Activated naive CD8-positive, alpha-beta T cell treated with anti-CD3 and anti-CD28 coated beads, Interleukin-2, amount 10 ng/mL, durations not matched to agents 7 days and 5 days (primary cell): Measurements from ENCODE around the gene SLAIN1. TPM values are rescaled to one million over a fixed set of nuclear protein-coding genes. Genes with fewer than 3 reads are reported as not detected.
"Not testable (repeated sequence)": the region's sequence is repeated elsewhere in the genome, so short reads cannot be mapped to it uniquely, and the experiment has no call there.

Experiments used
- ATAC-seq: fragments of 150-1000 bp; cut with Tn5 transposase; one replicate; pipeline ENCODE4 v1.10.0; 2021; ENCODE audit warnings: low read depth, moderate library complexity
- POLR2A ChIA-PET: fragments of 350-600 bp; sonication (Branson Sonifier 250); formaldehyde crosslinking; loops from one replicate; lab custom pipeline; 2021; ENCODE audit warnings: antibody characterized with exemption; lab: Charles Lee
- DNase-seq: peaks from one replicate; pipeline ENCODE4 v3.0.0; 2021
- H3K27ac Mint-ChIP-seq: one replicate; pipeline ENCODE4 v1.8.0; 2022; ENCODE audit warnings: mild to moderate bottlenecking, mixed read lengths
- H3K27me3 Mint-ChIP-seq: one replicate; pipeline ENCODE4 v1.8.0; 2022; ENCODE audit warnings: mild to moderate bottlenecking, moderate library complexity, mixed read lengths
- H3K36me3 Mint-ChIP-seq: one replicate; pipeline ENCODE4 v1.8.0; 2021; ENCODE audit warnings: mild to moderate bottlenecking, mixed read lengths
- H3K4me1 Mint-ChIP-seq: one replicate; pipeline ENCODE4 v1.8.0; 2021; ENCODE audit warnings: mixed read lengths
- H3K4me3 Mint-ChIP-seq: one replicate; pipeline ENCODE4 v1.8.0; 2022; ENCODE audit warnings: mild to moderate bottlenecking, moderate library complexity, mixed read lengths
- H3K9me3 Mint-ChIP-seq: one replicate; pipeline ENCODE4 v1.8.0; 2021; ENCODE audit warnings: mixed read lengths
- total RNA-seq, 2 experiments: library from RNA; stranded (reverse); gene quantifications; one replicate each; pipeline ENCODE4 v1.2.3, GENCODE V29; 2021

Gene SLAIN1
- 10 to 100 TPM; 31.1 to 33.0 TPM for total RNA-seq

GRCh38 chr13:77697217-77698103 lies at the start of gene SLAIN1:
TSS of gene SLAIN1 (plus strand) at chr13:77697687. CDS start at chr13:77697914, 227 bp downstream.
- Mint-ChIP-seq H3K27ac (peak within 1 kb of the TSS; percentile 100), H3K27me3 (peaks cover 20% of the 10 kb centered on the region), H3K36me3 (peaks cover 4% of the 10 kb centered on the region), H3K4me1 (peaks cover 28% of the 10 kb centered on the region), H3K4me3 (peak within 1 kb of the TSS; percentile 100), H3K9me3 (no peaks in the 10 kb centered on the region)
- DNase-seq (peak; percentile 88), ATAC-seq (peak; percentile 78)
- POLR2A ChIA-PET = interaction anchor here (1.0 to 1.7 kb wide), 4 partner anchors 28 to 705 kb away, joined by 3 to 8 read pairs (median 4); partner anchors contain the start of gene MYCBP2

GRCh38 chr13:77650409-77650808 lies 47.1 kb upstream of the SLAIN1 start:
- Mint-ChIP-seq H3K4me3 (no peak overlapping the region), H3K36me3 (no peaks in the 10 kb centered on the region), H3K27me3 (peaks cover 3% of the 10 kb centered on the region), H3K4me1 (no peaks in the 10 kb centered on the region), H3K9me3 (peaks cover 2% of the 10 kb centered on the region), H3K27ac (no peak overlapping the region)
- POLR2A ChIA-PET = no interaction called here
- DNase-seq (no peak), ATAC-seq (no peak)

- POLR2A ChIA-PET = no interaction called here
- H3K4me1 Mint-ChIP-seq = no peaks in the 10 kb centered on the region
- peaks cover 2% of the 10 kb centered on the region for H3K9me3 Mint-ChIP-seq
- H3K36me3 Mint-ChIP-seq = no peaks in the 10 kb centered on the region
- H3K27me3 Mint-ChIP-seq = peaks cover 6% of the 10 kb centered on the region
- no peak overlapping the region for H3K27ac Mint-ChIP-seq
- no peak overlapping the region for H3K4me3 Mint-ChIP-seq
- no peak for DNase-seq
- no peak for ATAC-seq
Measured at GRCh38 chr13:77653301-77653700, 44.2 kb upstream of the SLAIN1 start.

GRCh38 chr13:77660016-77660415 lies 37.5 kb upstream of the SLAIN1 start:
- H3K36me3 Mint-ChIP-seq, ATAC-seq, H3K27me3 Mint-ChIP-seq, H3K4me3 Mint-ChIP-seq, POLR2A ChIA-PET, H3K4me1 Mint-ChIP-seq, H3K27ac Mint-ChIP-seq, DNase-seq, H3K9me3 Mint-ChIP-seq: not testable (repeated sequence)

- no peaks in the 10 kb centered on the region for H3K4me1 Mint-ChIP-seq
- POLR2A ChIA-PET = no interaction called here
Measured at GRCh38 chr13:77660841-77661250, 36.6 kb upstream of the SLAIN1 start.

GRCh38 chr13:77662301-77662700 lies 35.2 kb upstream of the SLAIN1 start:
- H3K9me3 Mint-ChIP-seq, ATAC-seq, H3K4me3 Mint-ChIP-seq, DNase-seq, H3K4me1 Mint-ChIP-seq, POLR2A ChIA-PET, H3K27ac Mint-ChIP-seq, H3K36me3 Mint-ChIP-seq: not testable (repeated sequence)
- H3K27me3 Mint-ChIP-seq = peaks cover 12% of the 10 kb centered on the region

More at GRCh38 chr13:77660841-77661250, 36.6 kb upstream of the SLAIN1 start:
- H3K27me3 Mint-ChIP-seq = peaks cover 4% of the 10 kb centered on the region
- DNase-seq (no peak), ATAC-seq (no peak)
- H3K27ac Mint-ChIP-seq = no peak overlapping the region
- no peaks in the 10 kb centered on the region for H3K36me3 Mint-ChIP-seq
- no peaks in the 10 kb centered on the region for H3K9me3 Mint-ChIP-seq
- no peak overlapping the region for H3K4me3 Mint-ChIP-seq

GRCh38 chr13:77662831-77663230 lies 34.7 kb upstream of the SLAIN1 start:
- H3K9me3 Mint-ChIP-seq, H3K36me3 Mint-ChIP-seq, H3K4me3 Mint-ChIP-seq, DNase-seq, POLR2A ChIA-PET, H3K27ac Mint-ChIP-seq, H3K4me1 Mint-ChIP-seq, ATAC-seq: not testable (repeated sequence)
- peaks cover 12% of the 10 kb centered on the region for H3K27me3 Mint-ChIP-seq

GRCh38 chr13:77674852-77675251 lies 22.6 kb upstream of the SLAIN1 start:
- POLR2A ChIA-PET = no interaction called here
- peaks cover 4% of the 10 kb centered on the region for H3K9me3 Mint-ChIP-seq
- H3K27ac Mint-ChIP-seq = no peak overlapping the region
- H3K27me3 Mint-ChIP-seq = peaks cover 36% of the 10 kb centered on the region
- H3K36me3 Mint-ChIP-seq = no peaks in the 10 kb centered on the region
- H3K4me1 Mint-ChIP-seq = peaks cover 7% of the 10 kb centered on the region
- no peak overlapping the region for H3K4me3 Mint-ChIP-seq
- DNase-seq (no peak), ATAC-seq (no peak)

- ATAC-seq = no peak
- H3K36me3 Mint-ChIP-seq = no peaks in the 10 kb centered on the region
- H3K27me3 Mint-ChIP-seq = peaks cover 26% of the 10 kb centered on the region
- H3K9me3 Mint-ChIP-seq = peaks cover 4% of the 10 kb centered on the region
- POLR2A ChIA-PET = no interaction called here
- no peak overlapping the region for H3K27ac Mint-ChIP-seq
- no peaks in the 10 kb centered on the region for H3K4me1 Mint-ChIP-seq
- no peak overlapping the region for H3K4me3 Mint-ChIP-seq
- DNase-seq = no peak
Measured at GRCh38 chr13:77678691-77679235, 18.7 kb upstream of the SLAIN1 start.

GRCh38 chr13:77687799-77688198 lies 9.7 kb upstream of the SLAIN1 start:
- Mint-ChIP-seq H3K4me1 (no peaks in the 10 kb centered on the region), H3K27ac (no peak overlapping the region), H3K36me3 (no peaks in the 10 kb centered on the region), H3K9me3 (peaks cover 3% of the 10 kb centered on the region), H3K4me3 (no peak overlapping the region), H3K27me3 (peaks cover 22% of the 10 kb centered on the region)
- POLR2A ChIA-PET = no interaction called here
- ATAC-seq (no peak), DNase-seq (no peak)

- DNase-seq = no peak
- H3K27ac Mint-ChIP-seq = no peak overlapping the region
- peaks cover 42% of the 10 kb centered on the region for H3K27me3 Mint-ChIP-seq
- peaks cover 9% of the 10 kb centered on the region for H3K4me1 Mint-ChIP-seq
- no peak overlapping the region for H3K4me3 Mint-ChIP-seq
- ATAC-seq = no peak
- POLR2A ChIA-PET = no interaction called here
- H3K36me3 Mint-ChIP-seq = no peaks in the 10 kb centered on the region
- H3K9me3 Mint-ChIP-seq = no peaks in the 10 kb centered on the region
Measured at GRCh38 chr13:77691871-77692270, 5.6 kb upstream of the SLAIN1 start.

- H3K27me3 Mint-ChIP-seq = peaks cover 38% of the 10 kb centered on the region
- peaks cover 12% of the 10 kb centered on the region for H3K4me1 Mint-ChIP-seq
- no peak overlapping the region for H3K4me3 Mint-ChIP-seq
- no peak overlapping the region for H3K27ac Mint-ChIP-seq
- no peaks in the 10 kb centered on the region for H3K9me3 Mint-ChIP-seq
- ATAC-seq = no peak
- H3K36me3 Mint-ChIP-seq = no peaks in the 10 kb centered on the region
- no peak for DNase-seq
- POLR2A ChIA-PET = no interaction called here
Measured at GRCh38 chr13:77692746-77693448, 4.6 kb upstream of the SLAIN1 start.

- Mint-ChIP-seq H3K27ac (no peak overlapping the region), H3K36me3 (no peaks in the 10 kb centered on the region), H3K9me3 (no peaks in the 10 kb centered on the region), H3K4me1 (peaks cover 12% of the 10 kb centered on the region), H3K27me3 (peaks cover 35% of the 10 kb centered on the region), H3K4me3 (no peak overlapping the region)
- DNase-seq (no peak), ATAC-seq (no peak)
- POLR2A ChIA-PET = no interaction called here
Measured at GRCh38 chr13:77693449-77693940, 4.0 kb upstream of the SLAIN1 start.
